HG02852 (cell line): ENCODE data around the gene MLXIP.
A peak's percentile ranks its signal among the peaks of the same experiment; 100 is the strongest.
"Not testable (repeated sequence)": the region's sequence is repeated elsewhere in the genome, so short reads cannot be mapped to it uniquely, and the experiment has no call there.

ENCODE experiments used
- ATAC-seq: cut with Tn5 transposase; IDR thresholded peaks from one replicate; pipeline ENCODE4 v1.9.1; 2021; ENCODE audit warnings: mild to moderate bottlenecking, moderate library complexity; ENCODE audit not compliant: unreplicated experiment

The MLXIP gene

DNA sequence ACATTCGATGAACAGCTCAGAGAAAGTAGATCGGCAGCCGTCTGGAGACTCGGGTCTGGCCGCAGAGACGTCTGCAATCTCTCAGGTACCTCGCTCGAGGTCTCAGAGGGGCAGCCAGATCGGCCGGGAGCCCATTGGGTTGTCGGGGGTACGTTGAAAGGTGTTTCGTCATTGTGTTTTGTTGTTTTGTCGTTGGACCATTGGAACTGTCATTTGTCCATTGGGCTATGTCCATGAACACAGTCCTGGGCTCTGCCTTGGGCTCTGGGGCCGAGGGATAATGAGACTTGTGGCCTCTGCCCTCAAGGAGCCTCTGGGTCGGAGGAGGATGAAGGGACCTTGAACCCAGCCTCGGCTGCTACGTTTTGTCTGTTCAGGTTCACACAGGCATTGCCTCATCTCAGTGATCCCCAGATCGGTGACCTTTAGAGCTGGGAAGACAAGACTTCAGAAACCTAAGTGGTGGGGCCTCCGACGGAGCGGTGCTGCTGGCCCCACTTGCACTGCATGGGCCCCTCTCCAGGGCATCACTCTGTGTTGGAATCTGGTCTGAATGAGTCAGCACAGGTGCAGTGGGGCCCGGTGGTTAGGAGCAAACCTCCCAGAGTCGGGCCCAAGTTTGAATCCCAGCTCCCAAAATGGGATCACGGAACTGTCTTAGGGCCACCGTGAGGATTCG lies 23.6 kb upstream of the MLXIP start:
- ATAC-seq: no peak

DNA sequence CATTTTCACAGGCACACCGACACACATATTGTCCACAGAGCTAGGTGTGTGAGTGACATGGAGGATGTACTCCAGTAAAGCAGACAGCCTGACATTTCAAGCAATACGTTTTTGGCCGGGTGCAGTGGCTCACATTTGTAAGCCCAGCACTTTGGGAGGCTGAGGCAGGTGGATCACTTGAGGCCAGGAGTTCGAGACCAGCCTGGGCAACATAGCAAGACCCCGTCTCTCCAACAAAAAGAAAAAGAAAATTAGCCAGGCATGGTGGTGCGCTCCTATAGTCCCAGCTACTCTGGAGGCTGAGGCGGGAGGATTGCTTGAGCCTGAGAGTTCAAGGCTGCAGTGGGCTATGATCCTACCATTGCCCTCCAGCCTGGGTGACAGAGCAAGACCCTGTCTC lies 22.1 kb upstream of the MLXIP start:
- ATAC-seq: not testable (repeated sequence)

DNA sequence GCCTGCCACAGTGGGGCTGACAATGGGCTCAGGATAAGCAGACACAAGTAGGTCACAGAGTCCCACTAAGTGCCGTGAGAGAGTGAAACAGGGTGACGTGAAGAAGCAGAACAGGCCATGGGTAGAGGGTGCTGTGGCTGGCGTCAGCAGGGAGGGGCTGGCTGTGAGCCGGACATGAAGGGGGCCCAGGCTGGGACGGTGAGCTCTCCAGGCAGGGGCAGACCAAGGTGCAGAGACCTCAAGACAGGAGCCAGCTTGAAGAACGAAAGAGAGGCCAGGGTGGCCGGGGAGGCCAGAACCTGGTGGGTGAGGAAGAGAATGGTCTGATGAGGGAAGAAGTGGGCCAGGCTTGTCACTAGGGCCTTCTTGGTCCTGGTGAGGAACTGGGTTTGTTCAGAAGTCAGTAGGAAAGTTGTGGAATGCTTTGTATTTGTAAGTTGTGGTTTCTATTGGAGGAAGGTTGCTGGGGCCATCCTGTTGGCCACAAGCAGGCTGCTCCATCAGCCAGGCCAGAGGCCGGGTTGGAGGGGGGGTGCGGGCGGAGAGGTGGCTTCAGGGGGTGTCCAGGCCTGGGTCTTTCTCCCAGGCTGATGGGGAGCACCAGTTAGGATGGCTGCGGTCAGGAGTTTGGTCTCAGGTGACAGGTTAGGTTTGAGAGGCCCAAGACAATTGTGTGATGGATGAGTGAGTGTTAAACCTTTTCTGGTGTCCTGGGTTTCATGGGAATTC lies 21.4 kb upstream of the MLXIP start:
- ATAC-seq: no peak

DNA sequence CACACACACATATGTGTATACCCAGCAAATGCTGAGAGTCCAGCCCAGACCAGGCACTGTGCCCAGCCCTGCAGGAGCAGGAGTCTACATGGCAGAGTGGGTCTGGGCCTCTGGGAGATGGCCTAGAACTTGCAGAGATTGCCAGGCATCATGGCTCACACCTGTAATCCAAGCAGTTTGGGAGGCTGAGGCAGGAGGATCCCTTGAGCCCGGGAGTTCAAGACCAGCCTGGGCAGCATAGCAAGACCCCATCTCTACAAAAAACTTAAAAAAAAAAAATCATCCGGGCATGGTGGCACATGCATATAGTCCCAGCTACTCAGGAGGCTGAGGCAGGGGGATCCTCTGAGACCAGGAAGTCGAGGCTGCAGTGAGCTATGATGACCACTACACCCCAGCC lies 20.8 kb upstream of the MLXIP start:
- ATAC-seq: no peak

DNA sequence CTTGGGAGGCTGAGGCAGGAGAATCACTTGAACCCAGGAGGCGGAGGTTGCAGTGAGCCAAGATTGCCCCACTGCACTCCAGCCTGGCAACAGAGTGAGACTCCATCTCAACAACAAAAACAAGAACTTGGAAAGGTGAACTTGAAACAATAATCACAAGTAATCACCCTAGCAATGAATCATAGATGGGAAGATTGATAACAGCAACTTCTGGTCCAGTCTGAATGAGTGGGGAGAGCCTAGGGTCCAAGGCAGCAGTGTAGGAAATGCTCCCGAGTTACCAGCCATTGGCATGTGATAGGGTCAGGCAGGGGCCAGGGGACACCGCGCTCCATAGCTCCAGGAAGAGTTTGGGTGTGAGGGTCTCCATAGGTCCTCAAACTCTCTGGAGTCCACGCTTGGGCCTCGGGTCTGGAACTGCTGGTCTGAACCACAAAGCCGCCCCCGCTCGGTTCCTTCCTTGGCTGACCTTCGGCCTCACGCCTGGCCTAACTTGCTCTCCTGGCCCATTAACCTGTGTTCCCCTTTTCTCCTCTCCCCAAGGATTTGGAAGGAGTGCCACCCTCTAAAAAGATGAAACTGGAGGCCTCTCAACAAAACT lies 19.9 kb upstream of the MLXIP start:
- no peak for ATAC-seq

DNA sequence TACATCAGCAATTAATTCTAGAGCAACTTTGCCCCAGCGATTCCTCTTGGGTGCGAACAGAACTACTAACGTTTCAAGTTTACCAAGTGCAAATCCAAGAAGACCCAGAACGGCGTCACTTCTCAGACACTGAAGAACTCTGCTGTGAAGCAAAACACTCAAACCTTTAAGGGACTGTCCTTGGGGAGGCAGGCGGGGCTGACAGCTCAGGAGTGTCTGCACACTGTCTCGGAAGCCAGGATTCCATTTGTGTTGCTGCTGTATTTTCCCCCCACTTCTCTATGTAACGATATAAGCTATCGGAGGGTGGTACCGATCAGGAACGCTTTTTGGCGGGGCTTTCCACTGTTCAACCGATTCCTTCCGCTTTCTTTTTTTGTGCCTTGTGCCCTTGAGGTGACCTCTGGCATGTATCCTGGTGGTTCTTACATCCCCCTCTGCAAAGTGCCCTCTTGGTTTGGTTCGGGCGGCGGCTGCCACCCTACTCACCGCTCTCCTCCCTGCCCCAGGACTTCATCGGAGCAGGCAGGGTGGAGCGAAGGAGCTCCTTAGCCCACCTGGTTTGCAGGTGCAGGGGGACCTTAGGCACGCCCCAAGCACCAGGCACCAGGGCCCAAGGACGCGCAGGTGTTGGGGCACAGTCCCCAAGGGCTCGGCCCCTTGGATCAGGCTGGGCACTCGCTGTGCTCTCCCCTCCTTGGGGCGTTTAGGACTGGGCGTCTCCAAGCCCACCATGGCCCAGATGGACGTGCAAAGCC lies 19.2 kb upstream of the MLXIP start:
- ATAC-seq: no peak

DNA sequence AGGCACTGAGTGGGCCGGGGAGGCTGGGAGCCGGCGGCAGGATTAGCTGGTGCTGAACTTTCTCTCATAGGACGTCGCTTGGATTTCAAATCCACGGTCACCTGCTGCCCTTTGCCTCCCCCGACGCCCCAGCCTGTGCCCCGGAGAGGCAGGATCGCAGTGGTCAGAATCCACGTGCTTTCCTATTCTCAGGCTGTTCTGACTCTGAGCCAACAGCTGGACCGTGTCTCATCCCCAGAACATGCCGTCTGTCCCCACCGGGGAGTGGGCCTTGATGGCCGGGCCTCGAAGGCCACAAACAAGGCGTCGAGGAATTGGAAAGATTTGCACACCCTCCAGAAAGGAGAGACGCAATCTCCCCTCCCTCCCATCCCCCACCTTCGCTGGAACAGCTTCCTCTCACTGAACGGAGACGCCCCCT lies 18.5 kb upstream of the MLXIP start:
- no peak for ATAC-seq

DNA sequence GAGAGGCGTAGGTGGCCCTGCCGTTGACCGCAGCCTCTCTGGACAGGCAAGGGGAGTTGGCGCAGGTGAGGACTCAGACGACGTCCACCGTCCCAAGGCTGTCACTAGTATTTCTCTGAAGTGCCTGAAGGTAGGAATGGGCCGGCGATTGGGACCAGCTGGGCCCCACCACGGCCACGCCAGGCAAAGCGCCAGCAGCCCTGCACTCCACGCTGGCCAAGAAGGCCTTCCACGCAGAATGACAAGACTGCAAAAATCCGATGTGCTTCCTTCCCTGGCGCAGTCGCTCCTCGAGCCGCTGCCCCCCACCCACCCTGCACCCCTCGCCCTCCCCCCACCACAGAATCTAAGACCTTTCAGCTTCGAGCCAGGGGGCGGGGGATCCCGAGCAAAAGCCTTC lies 17.3 kb upstream of the MLXIP start:
- ATAC-seq: no peak

DNA sequence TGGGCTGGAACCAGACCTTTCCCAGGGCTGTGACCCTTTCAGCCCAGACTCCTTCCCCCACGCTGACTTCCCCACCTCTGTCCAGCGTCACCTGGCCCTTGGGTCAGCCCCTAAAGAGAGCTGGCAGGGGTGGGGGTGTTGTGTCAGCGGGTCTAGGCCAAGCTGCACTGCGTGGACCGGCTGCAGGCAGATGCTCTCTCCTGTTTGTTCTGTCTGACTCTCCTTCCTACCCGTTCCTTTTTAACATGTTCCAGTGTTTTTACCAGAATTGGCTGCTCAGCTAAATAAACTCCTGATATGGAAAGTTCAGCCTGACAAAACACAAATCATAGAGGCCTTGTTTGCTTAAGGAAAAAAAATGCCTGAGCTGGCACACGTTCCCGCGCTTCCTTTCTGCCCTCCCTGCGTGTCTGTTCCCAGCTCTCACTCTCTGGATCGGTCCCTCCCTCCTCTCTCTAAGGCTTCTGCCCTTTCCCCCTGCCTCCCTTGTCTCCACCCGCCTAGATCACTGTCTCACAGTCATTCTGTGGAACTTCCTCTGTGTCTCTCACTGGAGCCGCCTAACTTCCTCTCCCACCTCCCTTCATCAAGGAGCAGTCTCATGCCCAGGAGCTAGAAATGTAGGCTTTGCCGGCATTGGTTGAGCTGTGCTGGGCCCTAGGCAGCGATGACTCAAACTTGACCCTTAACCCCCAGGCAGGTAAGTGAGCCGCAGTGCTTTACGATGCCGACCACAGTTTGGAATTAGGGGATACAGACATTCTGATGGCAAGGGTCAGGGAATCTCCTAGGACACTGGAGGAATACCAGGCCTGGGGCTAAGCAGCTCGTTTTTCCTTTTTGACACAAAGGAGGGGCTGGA lies 15.5 kb upstream of the MLXIP start:
- no peak for ATAC-seq

DNA sequence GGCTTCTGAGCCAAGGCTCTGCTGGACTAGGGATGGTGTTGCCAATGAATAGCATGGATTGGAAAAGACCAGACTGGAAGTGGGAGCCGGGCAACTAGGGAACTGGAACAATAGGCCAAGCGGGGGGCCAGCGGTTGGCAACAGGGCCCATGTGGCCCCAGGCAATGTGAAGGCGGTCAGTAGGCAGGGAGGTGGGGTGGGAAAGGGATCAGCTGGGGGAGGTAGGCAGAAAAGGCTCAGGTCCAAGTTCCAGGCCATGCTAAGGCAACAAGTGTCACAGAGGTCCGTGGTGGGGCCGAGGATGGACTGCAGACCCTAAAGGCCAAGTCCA lies 14.9 kb upstream of the MLXIP start:
- no peak for ATAC-seq

DNA sequence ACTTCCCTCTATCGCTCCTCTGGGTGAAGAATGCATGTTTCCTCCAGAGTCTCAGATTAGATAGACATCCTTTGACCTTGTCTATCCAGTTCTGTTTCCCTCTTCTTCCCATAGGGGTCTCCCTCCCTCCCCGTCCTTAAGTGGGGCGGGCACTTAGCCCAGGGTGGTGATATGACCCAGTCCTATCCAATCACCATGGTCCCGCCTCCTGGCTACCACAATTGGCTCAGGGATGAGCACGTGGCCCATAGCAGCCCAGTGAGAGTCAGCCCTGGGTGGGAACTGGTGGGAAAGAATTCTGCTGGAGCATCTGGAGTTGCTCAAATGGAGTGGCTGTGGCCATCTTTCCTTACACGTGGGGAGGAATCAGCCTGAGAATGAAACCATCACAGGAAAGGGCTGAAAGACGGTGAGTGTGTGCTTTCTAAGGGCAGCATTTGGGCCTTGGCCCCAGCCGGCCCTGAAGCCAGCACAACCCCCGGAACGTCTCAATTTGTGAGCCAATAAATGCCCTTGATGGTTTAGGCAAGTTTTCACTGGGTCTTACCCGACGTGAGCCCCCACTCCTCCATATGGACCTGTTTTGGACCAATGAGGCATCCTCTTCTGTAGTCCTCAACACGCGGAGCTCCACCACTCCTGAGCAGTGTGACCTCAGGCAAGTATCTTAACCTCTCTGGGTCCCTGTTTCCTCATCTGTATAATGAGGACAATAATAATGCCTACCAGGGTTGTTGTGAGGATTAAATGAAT lies 14.4 kb upstream of the MLXIP start:
- ATAC-seq: no peak

DNA sequence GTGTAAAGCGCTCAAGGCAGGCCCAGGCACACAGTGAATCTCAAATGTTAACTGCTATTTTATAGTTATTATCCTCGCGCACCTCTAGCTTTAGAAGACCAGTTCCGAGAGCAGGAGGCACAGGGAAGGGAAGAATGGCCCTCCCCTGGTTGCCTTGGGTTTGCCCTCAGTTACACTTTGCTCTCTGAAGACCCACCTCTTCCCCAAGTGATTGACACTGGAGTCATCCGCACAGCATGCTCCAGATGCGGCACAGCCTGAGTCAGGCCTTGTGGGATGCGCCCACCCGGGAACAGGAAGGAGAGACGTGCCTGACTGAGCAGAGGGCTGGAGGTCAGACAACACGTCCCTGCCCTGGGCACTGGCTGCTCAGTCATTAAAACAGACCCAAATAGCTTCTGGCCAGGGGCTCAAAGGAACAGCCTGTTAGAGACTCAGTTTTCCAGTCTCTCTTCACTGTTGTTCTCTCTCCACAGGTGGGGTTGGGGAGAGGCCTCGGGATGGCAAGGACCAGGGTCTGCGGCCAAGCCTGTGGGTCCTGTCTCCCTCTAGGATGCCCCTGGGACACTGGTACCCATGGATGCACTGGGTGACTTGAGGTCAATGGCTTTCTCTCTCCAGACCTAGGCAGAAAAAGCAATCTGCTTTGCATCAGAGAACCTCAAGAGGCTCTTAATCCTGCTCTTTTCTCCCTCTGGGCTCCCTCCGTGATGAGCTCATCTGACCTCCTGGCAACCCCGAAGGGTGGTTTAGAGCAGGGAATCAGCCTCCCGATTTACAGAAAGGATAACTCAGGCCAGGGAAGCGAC lies 13.6 kb upstream of the MLXIP start:
- no peak for ATAC-seq

DNA sequence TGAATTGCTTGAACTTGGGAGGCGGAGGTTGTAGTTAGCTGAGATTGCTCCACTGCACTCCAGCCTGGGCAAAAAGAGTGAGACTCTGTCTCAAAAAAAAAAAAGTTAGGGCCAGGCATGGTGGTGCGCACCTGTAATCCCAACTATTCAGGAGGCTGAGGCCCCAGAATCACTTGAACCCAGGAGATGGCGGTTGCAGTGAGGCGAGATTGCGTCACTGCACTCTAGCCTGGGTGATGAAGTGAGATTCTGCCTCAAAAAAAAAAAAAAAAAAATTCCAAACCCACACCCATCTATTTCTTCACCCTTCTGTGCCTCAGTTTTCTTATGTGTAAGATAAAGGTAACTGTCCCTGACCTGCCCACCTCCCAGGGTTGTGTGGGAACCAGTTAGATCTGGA lies 11.0 kb upstream of the MLXIP start:
- no peak for ATAC-seq

DNA sequence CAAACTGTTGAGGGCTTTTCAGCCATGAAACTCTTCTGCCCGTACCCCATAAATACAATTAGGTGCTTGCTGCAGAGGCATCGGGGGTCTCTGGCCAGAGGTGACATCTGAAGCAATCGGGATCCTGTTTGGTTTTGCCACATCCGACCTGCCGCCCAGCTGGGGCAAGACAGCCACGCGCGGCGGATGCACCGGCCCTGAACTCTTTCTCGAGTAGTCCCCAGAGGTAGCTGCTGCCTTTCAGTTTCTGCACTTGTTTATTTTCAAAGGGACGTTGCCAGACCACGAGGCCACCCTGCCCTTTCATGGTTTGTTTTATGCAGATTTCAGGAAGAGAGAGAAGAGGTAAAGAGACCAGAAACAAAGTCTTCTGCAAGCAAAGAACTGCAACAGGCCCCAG lies 10.6 kb upstream of the MLXIP start:
- peak; percentile 89 for ATAC-seq

DNA sequence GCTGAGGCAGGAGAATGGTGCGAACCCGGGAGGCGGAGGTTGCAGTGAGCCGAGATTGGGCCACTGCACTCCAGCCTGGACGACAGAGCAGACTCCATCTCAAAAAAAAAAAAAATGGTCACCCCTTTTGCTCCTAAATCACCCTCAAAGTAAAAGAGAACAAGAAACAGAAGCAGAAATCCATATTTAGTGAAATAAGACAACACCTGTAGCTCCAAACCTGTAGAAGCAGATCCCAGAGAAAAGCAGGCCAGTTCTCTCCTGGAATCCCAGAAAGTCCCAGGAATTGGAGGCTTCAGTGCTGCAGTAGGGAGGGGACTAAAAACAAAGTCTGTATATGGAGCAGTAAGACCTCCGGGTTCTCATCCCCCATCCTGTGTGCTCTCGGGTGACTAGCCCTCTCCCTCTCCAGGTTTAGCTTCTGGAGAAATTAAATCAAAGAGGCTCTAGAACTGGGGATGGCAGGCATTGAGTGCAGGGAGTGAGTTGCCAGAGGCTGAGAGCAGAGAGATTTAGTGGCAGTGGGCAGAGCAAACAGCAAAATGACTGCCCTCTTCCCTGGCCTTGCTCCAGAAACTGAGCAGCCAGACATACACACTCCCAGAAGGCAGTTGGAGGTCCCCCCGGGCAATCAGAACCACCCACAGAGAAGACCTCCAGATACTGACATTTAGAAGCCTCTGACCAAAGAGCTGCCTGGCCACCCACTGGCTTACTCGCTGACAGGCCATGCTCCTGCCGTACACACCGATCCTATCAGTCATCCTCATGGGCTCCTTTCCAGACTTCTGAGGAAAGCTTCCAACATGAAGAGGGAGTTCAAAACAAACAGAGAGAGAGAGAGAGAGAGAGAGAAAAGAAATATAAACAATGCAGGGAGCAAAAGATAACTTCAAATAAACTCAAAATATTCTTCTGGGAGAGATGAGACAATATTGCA lies 6.3 kb upstream of the MLXIP start:
- no peak for ATAC-seq

DNA sequence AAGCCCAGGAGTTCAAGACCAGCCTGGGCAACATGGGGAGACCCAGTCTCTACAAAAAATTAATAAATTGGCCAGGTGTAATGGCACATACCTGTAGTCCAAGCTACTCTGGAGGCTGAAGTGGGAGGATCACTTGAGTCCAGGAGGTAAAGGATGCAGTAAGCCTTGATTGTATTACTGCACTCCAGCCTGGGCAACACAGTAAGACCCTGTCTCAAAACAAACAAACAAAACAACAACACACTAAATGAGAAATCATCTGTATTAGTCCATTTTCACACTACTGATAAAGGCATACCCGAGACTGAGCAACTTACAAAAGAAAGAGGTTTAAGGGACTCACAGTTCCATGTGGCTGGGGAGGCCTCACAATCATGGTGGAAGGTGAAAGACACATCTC lies 4.7 kb upstream of the MLXIP start:
- ATAC-seq: no peak

DNA sequence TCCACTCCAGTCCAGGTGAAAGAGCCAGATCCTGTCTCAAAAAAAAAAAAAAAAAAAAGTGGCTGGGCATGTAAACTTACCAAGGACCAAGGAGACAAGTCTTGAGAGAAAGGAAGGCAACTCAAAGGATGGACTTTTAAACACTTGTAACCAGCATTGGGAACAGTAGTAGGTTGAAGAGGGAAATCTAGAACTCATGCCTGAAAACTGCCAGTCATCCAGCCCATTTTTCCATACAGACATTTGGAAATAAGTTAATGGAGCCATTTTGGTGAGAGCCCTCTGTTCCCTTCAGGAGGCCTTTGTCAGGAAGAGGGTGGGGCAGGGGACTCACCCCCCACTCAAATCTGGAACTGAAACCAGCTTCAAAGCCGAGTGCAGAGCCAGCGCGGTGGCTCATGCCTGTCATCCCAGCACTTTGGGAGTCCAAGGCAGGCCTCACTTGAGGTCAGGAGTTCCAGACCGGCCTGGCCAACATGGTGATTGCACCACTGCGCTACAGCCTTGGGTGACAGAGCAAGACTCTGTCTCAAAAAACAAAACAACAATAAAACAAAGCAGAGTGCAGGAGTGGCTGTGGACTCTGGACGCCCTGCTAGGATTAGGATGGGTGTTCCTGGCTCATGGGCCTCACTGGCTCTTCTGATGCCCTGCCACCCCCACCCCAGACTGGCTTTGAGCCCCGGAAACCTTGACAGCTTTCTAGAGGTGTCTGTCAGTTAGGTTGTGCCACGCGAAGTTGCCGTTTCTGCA lies 1.6 kb upstream of the MLXIP start:
- ATAC-seq: no peak
